ENCODE results near the gene CA5B.
A peak's percentile ranks its signal among the peaks of the same experiment; 100 is the strongest.
"Not testable (repeated sequence)": the region's sequence is repeated elsewhere in the genome, so short reads cannot be mapped to it uniquely, and the experiment has no call there.

The CA5B gene

GRCh38 chrX:15748841-15749240, 10.8 kb downstream of the CA5B start:
- no peak for DNase-seq

GRCh38 chrX:15749642-15750610, 11.9 kb downstream of the CA5B start:
- peak; percentile 61 for DNase-seq

- no peak for DNase-seq
Observed at GRCh38 chrX:15750611-15751154, 12.6 kb downstream of the CA5B start.

- DNase-seq = peak; percentile 58
Observed at GRCh38 chrX:15751155-15751819, 13.2 kb downstream of the CA5B start.

- no peak for DNase-seq
Observed at GRCh38 chrX:15755091-15755490, 17.0 kb downstream of the CA5B start.

- no peak for DNase-seq
Observed at GRCh38 chrX:15758140-15758539, 20.1 kb downstream of the CA5B start.

GRCh38 chrX:15759886-15760285, 21.8 kb downstream of the CA5B start:
- not testable (repeated sequence) for DNase-seq

GRCh38 chrX:15761564-15762191, 23.6 kb downstream of the CA5B start:
- DNase-seq = peak; percentile 64

GRCh38 chrX:15769300-15769954, 31.4 kb downstream of the CA5B start:
- DNase-seq = no peak

- DNase-seq = peak; percentile 15
Observed at GRCh38 chrX:15781961-15782699, 44.1 kb downstream of the CA5B start.

- DNase-seq = peak; percentile 28
Observed at GRCh38 chrX:15785176-15785750, 47.2 kb downstream of the CA5B start.

GRCh38 chrX:15786915-15787314, 48.8 kb downstream of the CA5B start:
- peak; percentile 11 for DNase-seq

- peak; percentile 89 for DNase-seq
Observed at GRCh38 chrX:15789979-15790768, 52.1 kb downstream of the CA5B start, which contains the start of gene ZRSR2. TSS of gene ZRSR2 (plus strand) at chrX:15790484. CDS start at chrX:15790496, 12 bp downstream.

- peak; percentile 35 for DNase-seq
Observed at GRCh38 chrX:15790769-15791290, 52.8 kb downstream of the CA5B start.

GRCh38 chrX:15797707-15798106, 59.6 kb downstream of the CA5B start:
- DNase-seq = no peak

GRCh38 chrX:15804563-15804962, 66.5 kb downstream of the CA5B start:
- peak; percentile 7 for DNase-seq

GRCh38 chrX:15808254-15808653, 70.2 kb downstream of the CA5B start:
- DNase-seq = no peak

GRCh38 chrX:15812192-15812938, 74.3 kb downstream of the CA5B start:
- DNase-seq = peak; percentile 7

GRCh38 chrX:15813416-15813815, 75.3 kb downstream of the CA5B start:
- no peak for DNase-seq
